Measurements from ENCODE around the gene SBNO2. TPM values are rescaled to one million over a fixed set of nuclear protein-coding genes. Genes with fewer than 3 reads are reported as not detected.
"Not testable (repeated sequence)": the region's sequence is repeated elsewhere in the genome, so short reads cannot be mapped to it uniquely, and the experiment has no call there.

The SBNO2 gene
- total RNA-seq, 1 experiment from 2014 or later, result 97.8 TPM

GRCh38 chr19:1206864-1207450, 32.9 kb upstream of the SBNO2 start:
- BruUV-seq (replicated peaks), result TSS peak; percentile 58
- TF ChIP-seq CTCF (IDR thresholded peaks at IDR 0.05; ENCODE audit: unreplicated experiment), result no peak
- CTCF ChIA-PET, result no interaction called here
- peak overlapping the region; percentile 87 for H3K4me3 Mint-ChIP-seq (ENCODE audit: low read depth, unreplicated experiment)
- intact Hi-C loops (cut with micrococcal nuclease; ENCODE audit: unreplicated experiment), result no loop called here
- H3K4me1 Mint-ChIP-seq (ENCODE audit: low read depth, unreplicated experiment), result peaks cover 13% of the 10 kb centered on the region
- H3K36me3 Mint-ChIP-seq (ENCODE audit: insufficient read depth, unreplicated experiment), result peaks cover 44% of the 10 kb centered on the region
- no peak for DNase-seq
- H3K9me3 Mint-ChIP-seq (ENCODE audit: low read depth, unreplicated experiment), result no peaks in the 10 kb centered on the region
- no peaks in the 10 kb centered on the region for H3K27me3 Mint-ChIP-seq (ENCODE audit: unreplicated experiment)
- H3K27ac Mint-ChIP-seq (ENCODE audit: unreplicated experiment), result peak overlapping the region; percentile 76

- peak overlapping the region; percentile 76 for H3K27ac Mint-ChIP-seq (ENCODE audit: unreplicated experiment)
- CTCF ChIA-PET, result no interaction called here
- no peak for TF ChIP-seq CTCF (IDR thresholded peaks at IDR 0.05; ENCODE audit: unreplicated experiment)
- peaks cover 44% of the 10 kb centered on the region for H3K36me3 Mint-ChIP-seq (ENCODE audit: insufficient read depth, unreplicated experiment)
- H3K4me3 Mint-ChIP-seq (ENCODE audit: low read depth, unreplicated experiment), result peak overlapping the region; percentile 87
- no peaks in the 10 kb centered on the region for H3K9me3 Mint-ChIP-seq (ENCODE audit: low read depth, unreplicated experiment)
- no peak for DNase-seq
- no TSS peak for BruUV-seq (replicated peaks)
- H3K4me1 Mint-ChIP-seq (ENCODE audit: low read depth, unreplicated experiment), result peaks cover 13% of the 10 kb centered on the region
- intact Hi-C loops (cut with micrococcal nuclease; ENCODE audit: unreplicated experiment), result no loop called here
- H3K27me3 Mint-ChIP-seq (ENCODE audit: unreplicated experiment), result no peaks in the 10 kb centered on the region
Observed at GRCh38 chr19:1206150-1206863, 32.2 kb upstream of the SBNO2 start.

GRCh38 chr19:1205114-1206099, 31.3 kb upstream of the SBNO2 start, which contains the start of gene STK11:
Gene STK11, plus strand, starts transcription at chr19:1205778. Its CDS starts 1,136 bp downstream, at chr19:1206914.
- no peak for TF ChIP-seq CTCF (IDR thresholded peaks at IDR 0.05; ENCODE audit: unreplicated experiment)
- DNase-seq, result peak; percentile 98
- Mint-ChIP-seq H3K9me3 (ENCODE audit: low read depth, unreplicated experiment) (no peaks in the 10 kb centered on the region), H3K36me3 (ENCODE audit: insufficient read depth, unreplicated experiment) (peaks cover 44% of the 10 kb centered on the region), H3K27me3 (ENCODE audit: unreplicated experiment) (no peaks in the 10 kb centered on the region), H3K4me1 (ENCODE audit: low read depth, unreplicated experiment) (peaks cover 13% of the 10 kb centered on the region), H3K27ac (ENCODE audit: unreplicated experiment) (peak within 1 kb of the TSS; percentile 76), H3K4me3 (ENCODE audit: low read depth, unreplicated experiment) (peak within 1 kb of the TSS; percentile 87)
- BruUV-seq (replicated peaks), result no TSS peak
- intact Hi-C loops (cut with micrococcal nuclease; ENCODE audit: unreplicated experiment), result no loop called here
- CTCF ChIA-PET, result no interaction called here

GRCh38 chr19:1200614-1201013, 26.5 kb upstream of the SBNO2 start:
- Mint-ChIP-seq H3K36me3 (ENCODE audit: insufficient read depth, unreplicated experiment) (peaks cover 12% of the 10 kb centered on the region), H3K4me1 (ENCODE audit: low read depth, unreplicated experiment) (peaks cover 13% of the 10 kb centered on the region)
- intact Hi-C loops (cut with micrococcal nuclease; ENCODE audit: unreplicated experiment); H3K4me3 Mint-ChIP-seq (ENCODE audit: low read depth, unreplicated experiment); BruUV-seq (replicated peaks); CTCF ChIA-PET; H3K9me3 Mint-ChIP-seq (ENCODE audit: low read depth, unreplicated experiment); H3K27ac Mint-ChIP-seq (ENCODE audit: unreplicated experiment); DNase-seq; H3K27me3 Mint-ChIP-seq (ENCODE audit: unreplicated experiment): not testable (repeated sequence)
